ENCODE measurements around the gene HMGCL. TPM values are rescaled to one million over a fixed set of nuclear protein-coding genes. Genes with fewer than 3 reads are reported as not detected.
"Not testable (repeated sequence)": the region's sequence is repeated elsewhere in the genome, so short reads cannot be mapped to it uniquely, and the experiment has no call there.

The HMGCL gene
- total RNA-seq, 1 donor from 2014 or later: 25.3 TPM

DNA sequence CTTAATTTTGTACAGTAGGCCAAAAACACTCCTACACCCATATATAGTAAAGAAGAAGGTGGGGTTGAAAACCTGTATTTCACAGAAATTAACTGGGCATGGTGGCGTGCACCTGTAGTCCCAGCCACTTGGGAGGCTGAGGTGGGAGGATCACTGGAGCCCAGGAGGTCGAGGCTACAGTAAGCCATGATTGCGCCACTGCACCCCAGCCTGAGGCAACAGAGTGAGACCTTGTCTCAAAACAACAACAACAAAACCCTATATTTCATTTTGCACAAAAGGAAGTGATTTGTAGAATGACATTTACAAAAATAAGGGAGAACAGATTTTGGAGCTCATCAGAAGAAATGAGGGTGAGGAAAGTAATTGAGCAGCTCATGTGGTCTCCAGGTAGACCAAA, 36.5 kb downstream of the HMGCL start:
- DNase-seq (ENCODE audit: extremely low spot score in 2 of 2): no peak
- no peaks in the 10 kb centered on the region for H3K27me3 ChIP-seq
- no peak overlapping the region for H3K27ac ChIP-seq
- intact Hi-C loops (cut with DNase I): no loop called here
- peaks cover 0 to 25% of the 10 kb centered on the region in 2 donors for H3K36me3 ChIP-seq
- H3K4me3 ChIP-seq: no peak overlapping the region
- peaks cover 31% of the 10 kb centered on the region for H3K4me1 ChIP-seq
- TF ChIP-seq POLR2A (IDR thresholded peaks at IDR 0.05): no peak
- TF ChIP-seq, protein P1, sequence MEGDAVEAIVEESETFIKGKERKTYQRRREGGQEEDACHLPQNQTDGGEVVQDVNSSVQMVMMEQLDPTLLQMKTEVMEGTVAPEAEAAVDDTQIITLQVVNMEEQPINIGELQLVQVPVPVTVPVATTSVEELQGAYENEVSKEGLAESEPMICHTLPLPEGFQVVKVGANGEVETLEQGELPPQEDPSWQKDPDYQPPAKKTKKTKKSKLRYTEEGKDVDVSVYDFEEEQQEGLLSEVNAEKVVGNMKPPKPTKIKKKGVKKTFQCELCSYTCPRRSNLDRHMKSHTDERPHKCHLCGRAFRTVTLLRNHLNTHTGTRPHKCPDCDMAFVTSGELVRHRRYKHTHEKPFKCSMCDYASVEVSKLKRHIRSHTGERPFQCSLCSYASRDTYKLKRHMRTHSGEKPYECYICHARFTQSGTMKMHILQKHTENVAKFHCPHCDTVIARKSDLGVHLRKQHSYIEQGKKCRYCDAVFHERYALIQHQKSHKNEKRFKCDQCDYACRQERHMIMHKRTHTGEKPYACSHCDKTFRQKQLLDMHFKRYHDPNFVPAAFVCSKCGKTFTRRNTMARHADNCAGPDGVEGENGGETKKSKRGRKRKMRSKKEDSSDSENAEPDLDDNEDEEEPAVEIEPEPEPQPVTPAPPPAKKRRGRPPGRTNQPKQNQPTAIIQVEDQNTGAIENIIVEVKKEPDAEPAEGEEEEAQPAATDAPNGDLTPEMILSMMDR (IDR thresholded peaks at IDR 0.05): no peak
- no peak for TF ChIP-seq POLR2AphosphoS5 (IDR thresholded peaks at IDR 0.05; ENCODE audit: insufficient read depth in 1 of 2, low read depth in 1 of 2)
- no peaks in the 10 kb centered on the region for H3K9me3 ChIP-seq

DNA sequence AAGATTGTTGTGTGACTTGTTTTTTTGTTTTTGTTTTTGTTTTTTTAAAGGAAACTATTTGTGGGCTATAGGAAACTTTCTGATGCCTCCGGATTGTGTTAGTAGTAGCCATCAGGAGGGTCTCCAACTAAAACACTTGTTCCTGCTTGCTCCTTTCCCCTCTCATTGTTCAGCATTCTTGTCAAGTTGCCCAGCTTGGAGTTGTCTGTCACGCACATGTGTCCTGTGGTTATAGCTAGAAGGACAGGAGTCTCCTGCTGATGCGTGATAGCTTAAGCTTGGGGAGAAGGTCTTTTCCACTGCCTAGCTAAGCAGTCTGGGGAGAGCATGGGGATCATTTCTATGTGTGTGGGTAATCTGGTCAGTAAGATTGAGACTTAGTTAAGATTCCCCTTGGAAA, 37.5 kb downstream of the HMGCL start:
- DNase-seq (ENCODE audit: extremely low spot score in 2 of 2): no peak
- Histone ChIP-seq H3K4me1 (peaks cover 21% of the 10 kb centered on the region), H3K36me3 (peaks cover 0 to 25% of the 10 kb centered on the region in 2 donors), H3K4me3 (no peak overlapping the region), H3K27ac (no peak overlapping the region), H3K27me3 (no peaks in the 10 kb centered on the region), H3K9me3 (no peaks in the 10 kb centered on the region)
- no peak for TF ChIP-seq POLR2AphosphoS5 (IDR thresholded peaks at IDR 0.05; ENCODE audit: insufficient read depth in 1 of 2, low read depth in 1 of 2)
- TF ChIP-seq, protein P1 (IDR thresholded peaks at IDR 0.05): no peak
- TF ChIP-seq POLR2A (IDR thresholded peaks at IDR 0.05): no peak
- intact Hi-C loops (cut with DNase I): no loop called here

DNA sequence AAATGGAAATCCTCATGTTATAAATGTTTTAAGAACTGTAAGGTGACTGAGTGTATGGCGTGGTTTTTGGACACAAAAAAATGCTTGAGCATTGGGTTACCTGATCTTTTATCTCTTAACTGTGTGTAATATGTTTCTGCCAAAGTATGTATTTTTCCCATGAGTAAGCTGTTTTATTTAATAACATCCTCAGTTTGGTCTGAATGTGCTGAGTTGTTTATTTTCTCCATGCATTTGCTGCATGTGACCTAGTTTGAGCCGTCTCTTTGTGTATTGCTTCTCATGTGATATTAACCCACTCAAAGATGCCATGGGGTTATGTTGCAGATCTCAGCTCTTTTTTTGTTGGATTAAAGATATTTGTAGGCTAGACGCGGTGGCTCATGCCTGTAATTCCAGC, 40.4 kb downstream of the HMGCL start:
- H3K27ac ChIP-seq: no peak overlapping the region
- H3K9me3 ChIP-seq: no peaks in the 10 kb centered on the region
- intact Hi-C loops (cut with DNase I): no loop called here
- H3K36me3 ChIP-seq: peaks cover 0 to 36% of the 10 kb centered on the region in 2 donors
- H3K4me3 ChIP-seq: no peak overlapping the region
- TF ChIP-seq POLR2A (IDR thresholded peaks at IDR 0.05) (no peak), POLR2AphosphoS5 (IDR thresholded peaks at IDR 0.05; ENCODE audit: insufficient read depth in 1 of 2, low read depth in 1 of 2) (no peak)
- TF ChIP-seq, protein P1 (IDR thresholded peaks at IDR 0.05): no peak
- no peaks in the 10 kb centered on the region for H3K27me3 ChIP-seq
- H3K4me1 ChIP-seq: peaks cover 10% of the 10 kb centered on the region
- DNase-seq (ENCODE audit: extremely low spot score in 2 of 2): no peak

DNA sequence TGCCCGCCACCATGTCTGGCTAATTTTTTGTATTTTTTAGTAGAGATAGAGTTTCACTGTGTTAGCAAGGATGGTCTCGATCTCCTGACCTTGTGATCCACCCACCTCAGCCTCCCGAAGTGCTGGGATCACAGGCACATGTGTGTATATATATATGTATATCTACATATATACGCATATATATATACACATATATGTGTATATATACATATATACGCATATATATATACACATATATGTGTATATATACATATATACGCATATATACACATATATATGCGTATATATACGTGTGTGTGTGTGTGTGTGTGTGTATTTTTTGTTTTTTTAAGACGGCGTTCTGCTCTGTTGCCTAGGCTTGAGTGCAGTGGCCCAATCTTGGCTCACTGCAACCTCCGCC, 42.1 kb downstream of the HMGCL start:
- DNase-seq (ENCODE audit: extremely low spot score in 2 of 2); H3K9me3 ChIP-seq; H3K27ac ChIP-seq; H3K4me3 ChIP-seq; intact Hi-C loops (cut with DNase I); H3K27me3 ChIP-seq: not testable (repeated sequence)
- Histone ChIP-seq H3K36me3 (peaks cover 0 to 36% of the 10 kb centered on the region in 2 donors), H3K4me1 (peaks cover 21% of the 10 kb centered on the region)

GRCh38 chr1:23779826-23780371, 45.3 kb downstream of the HMGCL start:
- no peak overlapping the region for H3K4me3 ChIP-seq
- H3K36me3 ChIP-seq: peaks cover 0 to 11% of the 10 kb centered on the region in 2 donors
- DNase-seq (ENCODE audit: extremely low spot score in 2 of 2): no peak
- H3K9me3 ChIP-seq: no peaks in the 10 kb centered on the region
- intact Hi-C loops (cut with DNase I): no loop called here
- H3K27ac ChIP-seq: no peak overlapping the region
- peaks cover 30% of the 10 kb centered on the region for H3K4me1 ChIP-seq
- no peaks in the 10 kb centered on the region for H3K27me3 ChIP-seq
- no peak for TF ChIP-seq POLR2A (IDR thresholded peaks at IDR 0.05)
- TF ChIP-seq POLR2AphosphoS5 (IDR thresholded peaks at IDR 0.05; ENCODE audit: insufficient read depth in 1 of 2, low read depth in 1 of 2): no peak
- TF ChIP-seq, protein P1 (IDR thresholded peaks at IDR 0.05): no peak
